KG1 (cell line): ENCODE results near the gene UCK2.
"Not testable (repeated sequence)": the region's sequence is repeated elsewhere in the genome, so short reads cannot be mapped to it uniquely, and the experiment has no call there.

Experiments used
- DNase-seq: peaks from one replicate; lab custom pipeline; 2025; lab: John Stamatoyannopoulos, UW

The UCK2 gene

DNA sequence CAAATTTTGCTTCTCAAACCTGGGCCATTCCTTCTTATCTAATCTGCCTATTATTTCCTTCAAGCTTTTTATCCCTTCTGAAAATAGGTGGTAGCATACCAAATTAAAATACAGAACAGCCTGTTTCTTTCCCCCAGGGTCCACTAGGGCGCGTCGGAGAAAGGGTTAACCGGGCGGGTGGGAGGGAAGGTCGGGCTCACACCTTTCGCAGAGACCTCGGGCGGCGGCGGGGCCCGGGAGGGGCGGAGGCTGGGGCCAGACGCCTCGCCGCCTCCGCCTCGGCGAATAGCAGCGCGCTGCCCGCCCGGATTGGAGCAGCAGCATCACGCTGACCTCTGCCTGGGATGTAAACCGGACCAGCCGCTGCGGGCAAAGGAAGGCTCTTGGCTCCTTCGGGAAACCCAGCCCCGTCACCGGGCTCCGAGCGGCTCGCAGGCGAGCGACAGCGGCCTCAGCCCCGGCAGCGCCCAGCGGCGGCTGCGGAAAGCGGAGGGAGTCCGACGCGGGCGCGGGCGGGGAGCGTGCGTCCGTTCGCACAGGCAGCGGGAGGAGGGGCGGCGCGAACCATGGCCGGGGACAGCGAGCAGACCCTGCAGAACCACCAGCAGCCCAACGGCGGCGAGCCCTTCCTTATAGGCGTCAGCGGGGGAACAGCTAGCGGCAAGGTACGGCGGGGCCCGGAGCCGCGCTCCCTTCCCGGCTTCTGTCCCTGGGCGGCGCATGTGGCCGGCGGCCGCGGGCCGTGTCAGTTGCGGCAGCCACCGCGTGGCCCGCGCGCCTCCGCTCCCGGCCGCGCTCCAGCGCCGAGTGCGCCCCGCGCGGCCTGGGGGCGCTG lies at the start of gene UCK2:
TSS of gene UCK2 (plus strand) at position 347 of the 835 bp plus-strand sequence. CDS start at position 567, 220 bp downstream.
- peak; percentile 67 for DNase-seq

DNA sequence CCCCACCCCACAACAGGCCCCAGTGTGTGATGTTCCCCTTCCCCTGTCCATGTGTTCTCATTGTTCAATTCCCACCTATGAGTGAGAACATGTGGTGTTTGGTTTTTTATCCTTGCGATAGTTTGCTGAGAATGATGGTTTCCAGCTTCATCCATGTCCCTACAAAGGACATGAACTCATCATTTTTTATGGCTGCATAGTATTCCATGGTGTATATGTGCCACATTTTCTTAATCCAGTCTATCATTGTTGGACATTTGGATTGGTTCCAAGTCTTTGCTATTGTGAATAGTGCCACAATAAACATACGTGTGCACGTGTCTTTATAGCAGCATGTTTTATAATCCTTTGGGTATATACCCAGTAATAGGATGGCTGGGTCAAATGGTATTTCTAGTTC lies 49.2 kb upstream of the UCK2 start:
- DNase-seq = not testable (repeated sequence)

DNA sequence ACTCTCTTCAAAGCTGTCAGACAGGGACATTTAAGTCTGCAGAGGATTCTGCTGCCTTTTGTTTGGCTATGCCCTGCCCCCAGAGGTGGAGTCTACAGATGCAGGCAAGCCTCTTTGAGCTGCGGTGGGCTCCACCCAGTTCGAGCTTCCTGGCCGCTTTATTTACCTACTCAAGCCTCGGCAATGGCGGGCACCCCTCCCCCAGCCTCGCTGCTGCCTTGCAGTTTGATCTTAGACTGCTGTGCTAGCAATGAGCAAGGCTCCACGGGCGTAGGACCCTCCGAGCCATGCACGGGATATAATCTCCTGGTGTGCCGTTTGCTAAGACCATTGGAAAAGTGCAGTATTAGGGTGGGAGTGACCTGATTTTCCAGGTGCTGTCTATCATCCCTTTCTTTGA lies 43.9 kb upstream of the UCK2 start:
- not testable (repeated sequence) for DNase-seq

DNA sequence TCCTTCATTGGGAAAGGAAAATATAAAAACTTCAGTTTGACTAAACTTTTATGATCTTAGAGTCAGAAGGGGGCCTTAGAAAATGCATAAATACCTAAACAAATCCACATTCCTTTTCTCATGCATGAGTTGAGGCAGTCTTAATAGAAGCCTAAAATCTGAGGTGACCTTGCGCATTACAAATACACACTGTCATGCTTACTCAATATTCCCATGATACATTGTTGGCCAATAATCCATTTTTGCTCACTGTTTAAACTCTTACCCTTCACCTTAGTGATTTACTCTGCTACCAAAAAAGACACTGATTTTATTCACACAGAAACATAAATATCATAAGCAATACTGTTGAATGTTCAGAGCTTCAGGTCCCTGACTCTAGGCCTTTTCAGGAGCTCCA lies 39.7 kb upstream of the UCK2 start:
- DNase-seq = no peak

DNA sequence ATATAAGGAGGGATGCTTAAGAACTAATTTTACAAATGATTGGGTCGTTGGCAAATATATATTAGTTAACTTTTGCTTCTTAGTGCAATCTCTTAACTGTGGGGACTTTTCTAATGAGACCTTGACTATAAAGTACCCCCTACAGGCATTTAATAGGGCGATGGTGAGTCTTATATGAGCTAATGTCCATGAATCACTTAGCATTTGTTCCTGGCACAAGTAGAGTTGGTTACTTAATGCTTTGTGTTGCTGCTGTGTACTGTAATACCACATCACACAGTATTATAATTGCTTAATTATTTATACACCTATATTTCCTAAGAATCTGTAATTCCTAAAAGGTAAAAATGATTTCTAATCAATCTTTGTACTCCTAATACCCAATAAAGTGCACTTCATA lies 33.5 kb upstream of the UCK2 start:
- no peak for DNase-seq

DNA sequence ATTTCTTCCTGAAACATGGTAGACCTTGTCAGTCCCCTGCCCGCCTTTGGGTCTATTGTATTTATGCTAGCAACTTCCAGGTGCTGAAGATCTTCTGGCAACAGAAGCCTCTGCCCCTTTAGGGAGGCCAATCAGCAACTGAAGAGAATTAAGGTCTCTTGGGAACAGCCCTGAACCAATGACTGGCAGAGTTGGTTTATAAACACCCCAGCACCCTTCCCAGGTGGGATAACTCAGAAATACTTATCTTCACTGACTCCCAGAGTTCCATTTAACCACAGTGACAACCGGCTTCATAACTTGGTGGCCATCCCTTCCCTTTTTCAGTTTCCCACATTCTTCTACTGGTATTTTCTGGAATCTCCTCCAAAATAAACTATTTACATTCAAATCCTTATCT lies 31.5 kb upstream of the UCK2 start:
- no peak for DNase-seq

DNA sequence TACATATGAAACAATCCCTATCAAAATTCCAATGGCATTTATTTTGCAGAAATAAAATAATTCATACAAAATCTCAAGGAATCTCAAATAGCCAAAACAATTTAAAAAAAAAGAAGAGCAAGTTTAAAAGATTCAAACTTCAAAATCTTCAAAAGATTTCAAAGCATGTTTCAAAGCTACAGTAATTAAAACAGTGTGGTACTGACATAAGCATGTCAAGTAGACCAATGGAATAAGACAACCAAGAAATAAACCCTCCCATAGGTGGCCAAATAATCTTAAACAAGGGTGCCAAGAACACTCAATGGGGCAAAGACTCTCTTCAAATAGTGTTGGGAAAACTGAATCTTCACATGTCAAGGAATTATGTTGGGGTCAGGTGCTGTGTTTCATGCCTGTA lies 28.0 kb upstream of the UCK2 start:
- no peak for DNase-seq

DNA sequence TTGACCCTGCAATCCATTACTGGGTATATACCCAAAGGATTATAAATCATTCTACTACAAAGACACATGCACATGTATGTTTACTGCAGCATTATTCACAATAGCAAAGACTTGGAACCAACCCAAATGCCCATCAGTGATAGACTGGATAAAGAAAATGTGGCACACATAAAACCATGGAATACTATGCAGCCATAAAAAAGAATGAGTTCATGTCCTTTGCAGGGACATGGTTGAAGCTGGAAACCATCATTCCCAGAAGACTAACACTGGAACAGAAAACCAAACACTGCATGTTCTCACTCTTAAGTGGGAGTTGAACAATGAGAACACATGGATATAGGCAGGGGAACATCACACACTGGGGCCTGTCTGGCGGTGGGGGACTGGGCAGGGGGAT lies 22.9 kb upstream of the UCK2 start:
- not testable (repeated sequence) for DNase-seq

DNA sequence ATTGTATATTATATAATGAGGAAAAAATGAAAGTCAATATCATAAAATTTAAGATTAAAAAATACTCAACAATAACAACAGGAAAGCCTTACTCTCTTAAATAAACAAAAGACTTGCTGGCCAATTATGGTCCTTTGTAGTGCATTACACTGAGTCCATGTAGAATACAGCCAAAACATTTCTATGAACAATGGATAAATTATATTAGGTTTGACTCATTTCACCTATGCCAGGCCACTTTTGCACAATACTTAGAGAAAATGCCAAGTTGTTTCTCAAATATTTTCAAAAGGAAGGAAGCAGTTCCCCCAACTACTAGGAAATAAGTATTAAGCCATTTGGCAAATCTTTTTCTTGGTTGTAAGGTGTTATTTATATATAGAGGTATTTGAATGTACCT lies 19.8 kb upstream of the UCK2 start:
- no peak for DNase-seq

DNA sequence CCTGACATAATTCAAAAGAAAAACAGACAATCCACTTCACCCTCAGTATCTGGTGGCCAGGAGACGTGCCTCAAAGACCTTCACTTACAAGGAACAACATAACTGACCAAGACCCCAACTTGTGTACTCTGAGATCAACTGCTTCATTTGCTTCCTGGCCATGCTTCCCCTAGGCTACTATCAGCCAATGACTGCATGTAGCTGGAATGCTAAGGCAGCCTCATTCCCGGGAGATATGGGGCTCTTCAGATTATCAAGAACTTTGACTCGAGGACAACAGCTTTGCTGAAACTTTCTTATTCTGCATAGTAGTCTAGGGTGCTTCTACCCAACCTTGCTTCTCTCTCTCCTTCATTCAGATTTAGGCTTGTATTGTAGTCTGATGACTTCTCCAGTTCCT lies 11.7 kb upstream of the UCK2 start:
- no peak for DNase-seq

DNA sequence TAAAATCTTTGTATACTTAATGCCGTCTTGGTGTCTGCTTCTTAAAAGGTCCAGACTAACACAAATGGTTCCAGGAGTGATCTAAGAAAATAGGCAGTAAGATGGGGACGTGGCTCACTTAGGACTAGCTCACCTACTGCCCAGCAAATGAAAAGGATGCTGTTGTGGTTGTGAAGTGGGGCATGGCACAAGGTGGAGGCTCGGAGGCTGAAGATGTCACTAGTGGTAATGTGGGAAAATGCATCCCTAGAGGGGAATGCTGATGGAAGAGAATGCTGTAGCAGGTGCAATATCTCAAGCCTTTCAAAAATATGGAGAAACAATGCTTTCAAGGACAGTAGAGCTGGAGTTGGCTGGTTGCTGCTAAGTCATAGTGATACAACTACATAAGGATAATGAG lies 11.3 kb upstream of the UCK2 start:
- DNase-seq = no peak

DNA sequence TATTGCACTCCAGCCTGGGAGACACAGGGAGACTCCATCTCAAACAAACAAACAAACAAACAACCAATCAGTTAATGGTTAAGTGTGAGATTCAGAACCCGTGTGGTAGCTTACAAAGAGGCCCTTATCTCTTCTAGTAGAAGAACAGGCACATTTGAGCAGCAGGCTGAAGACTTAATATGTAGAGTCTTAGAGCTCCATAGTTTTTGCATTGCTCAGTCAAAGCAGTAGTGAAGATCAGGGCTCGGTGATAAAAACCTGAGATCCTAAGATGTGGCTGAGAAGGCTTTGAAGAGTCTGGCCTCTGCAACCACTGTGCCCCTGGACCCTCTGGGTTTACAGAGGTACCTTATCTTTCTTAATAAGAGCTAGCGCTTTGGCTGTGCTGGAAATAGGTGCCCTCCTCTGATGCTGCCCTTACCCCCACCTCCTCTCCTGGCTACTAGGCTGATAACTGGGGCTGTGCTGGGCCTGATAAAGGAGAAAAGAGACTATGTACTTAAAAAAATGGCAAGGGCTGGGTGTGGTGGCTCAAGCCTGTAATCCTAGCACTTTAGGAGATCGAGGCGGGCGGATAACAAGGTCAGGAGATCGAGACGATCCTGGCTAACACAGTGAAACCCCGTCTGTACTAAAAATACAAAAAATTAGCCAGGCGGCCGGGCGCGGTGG lies 10.5 kb upstream of the UCK2 start:
- DNase-seq = no peak

DNA sequence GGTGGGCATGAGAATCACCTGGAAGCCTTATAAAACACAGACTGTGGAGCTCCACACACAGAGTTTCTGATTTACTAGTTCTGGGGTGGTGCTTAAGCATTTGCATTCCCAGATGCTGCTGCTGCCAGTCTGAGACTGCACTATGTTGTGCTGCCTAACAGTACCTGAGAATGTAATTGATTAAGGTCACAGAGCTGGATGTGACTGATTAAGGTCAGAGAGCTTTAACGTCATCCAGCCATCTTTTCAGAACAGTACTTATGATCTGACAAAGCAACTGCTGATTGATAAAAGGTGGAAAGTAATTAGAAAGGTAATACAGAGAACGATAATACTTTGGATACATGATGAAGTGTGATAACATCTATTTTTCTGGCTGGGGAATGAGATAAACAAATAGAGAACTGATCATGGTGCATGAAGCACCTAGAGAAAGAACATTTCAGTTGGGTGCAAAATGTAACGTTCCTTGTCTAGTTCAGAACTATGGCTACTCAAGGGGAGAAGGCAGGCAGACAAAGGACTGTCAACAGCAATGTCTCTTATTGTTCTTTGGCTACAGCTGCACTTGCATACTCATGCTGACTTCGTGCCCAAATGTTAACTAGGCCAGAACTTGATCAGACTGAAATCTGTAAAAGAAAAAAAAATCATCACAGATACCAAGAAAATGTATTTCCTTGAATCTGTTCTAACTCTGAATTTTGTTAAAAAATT lies 3.7 kb upstream of the UCK2 start:
- no peak for DNase-seq

DNA sequence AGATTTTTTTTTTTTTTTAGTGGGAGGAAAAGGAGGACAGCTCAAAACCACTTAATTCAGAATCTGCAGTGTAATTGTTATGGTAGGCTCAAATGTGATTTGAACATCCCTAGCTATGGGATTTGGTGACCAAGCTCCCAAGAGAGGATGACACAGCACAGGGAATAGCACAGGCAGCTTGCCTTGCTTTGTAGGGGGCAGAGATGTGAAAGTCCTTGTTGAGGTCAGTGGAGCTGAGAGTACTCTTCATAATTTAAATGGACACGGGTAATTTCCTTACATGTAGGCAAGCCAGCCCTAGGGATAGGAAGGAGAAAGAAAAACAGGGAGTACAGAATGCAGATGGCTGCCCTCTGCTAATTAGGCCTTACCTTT lies 3.2 kb upstream of the UCK2 start:
- no peak for DNase-seq

DNA sequence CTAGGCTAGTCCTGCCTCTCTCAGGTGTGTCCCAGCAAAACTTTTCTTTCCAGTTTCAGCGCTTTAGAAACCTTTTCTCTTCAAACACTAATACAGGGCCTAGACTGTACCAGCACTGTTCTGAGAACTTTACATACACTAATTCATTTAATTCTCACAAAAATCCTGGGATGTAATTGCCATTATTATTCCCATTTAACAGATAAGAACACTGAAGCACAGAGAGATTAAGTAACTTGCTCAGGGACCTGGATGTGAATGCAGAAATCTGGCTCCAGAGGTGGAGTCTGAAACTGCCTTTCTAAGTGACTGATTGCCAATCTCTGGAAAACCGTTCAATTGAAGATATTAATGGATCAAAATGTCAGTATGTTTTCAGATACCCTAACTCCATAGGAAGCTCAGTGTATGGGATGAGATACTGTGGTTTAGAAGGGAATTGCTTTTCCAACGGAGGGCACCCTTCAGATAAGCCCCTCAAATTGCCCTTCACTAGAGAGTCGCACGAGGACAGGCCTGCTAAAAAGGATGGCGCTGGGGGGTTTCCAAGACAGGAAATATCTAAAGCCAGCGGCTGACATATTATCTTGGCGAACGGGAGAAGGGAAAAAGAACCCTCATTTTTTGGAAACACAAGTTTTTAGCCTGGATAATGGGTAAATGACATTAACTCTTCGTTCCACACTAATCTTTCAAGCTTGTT lies 698 bp upstream of the UCK2 start:
- DNase-seq = no peak

DNA sequence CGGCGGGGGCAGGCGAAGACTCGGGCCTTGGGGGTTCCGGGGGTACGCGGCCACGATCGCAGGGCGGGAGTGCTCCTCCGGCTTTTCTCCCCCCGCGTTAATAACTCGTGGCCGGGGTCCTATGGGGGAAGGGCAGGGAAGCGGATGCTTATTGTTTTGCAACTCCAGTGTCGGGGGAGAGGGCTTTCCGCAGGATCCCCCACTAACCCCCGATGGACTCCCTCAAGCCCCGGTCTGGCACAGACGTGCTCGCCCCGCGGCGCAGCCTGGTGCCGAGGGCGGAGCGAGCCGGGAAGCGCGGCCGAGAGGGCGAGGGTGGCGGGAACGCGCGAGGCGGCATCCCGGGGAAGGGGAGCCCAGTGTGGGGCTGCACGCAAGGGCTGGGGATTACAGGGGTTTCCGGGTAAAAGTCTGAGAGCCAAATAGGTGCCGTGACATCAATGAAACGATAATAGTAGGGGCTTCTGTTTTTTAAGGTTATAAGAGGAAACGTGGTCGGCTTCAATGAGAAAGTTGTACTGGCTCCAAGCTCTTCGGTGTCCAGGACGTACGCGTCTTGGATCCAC lies 772 bp downstream of the UCK2 start:
- peak; percentile 75 for DNase-seq

DNA sequence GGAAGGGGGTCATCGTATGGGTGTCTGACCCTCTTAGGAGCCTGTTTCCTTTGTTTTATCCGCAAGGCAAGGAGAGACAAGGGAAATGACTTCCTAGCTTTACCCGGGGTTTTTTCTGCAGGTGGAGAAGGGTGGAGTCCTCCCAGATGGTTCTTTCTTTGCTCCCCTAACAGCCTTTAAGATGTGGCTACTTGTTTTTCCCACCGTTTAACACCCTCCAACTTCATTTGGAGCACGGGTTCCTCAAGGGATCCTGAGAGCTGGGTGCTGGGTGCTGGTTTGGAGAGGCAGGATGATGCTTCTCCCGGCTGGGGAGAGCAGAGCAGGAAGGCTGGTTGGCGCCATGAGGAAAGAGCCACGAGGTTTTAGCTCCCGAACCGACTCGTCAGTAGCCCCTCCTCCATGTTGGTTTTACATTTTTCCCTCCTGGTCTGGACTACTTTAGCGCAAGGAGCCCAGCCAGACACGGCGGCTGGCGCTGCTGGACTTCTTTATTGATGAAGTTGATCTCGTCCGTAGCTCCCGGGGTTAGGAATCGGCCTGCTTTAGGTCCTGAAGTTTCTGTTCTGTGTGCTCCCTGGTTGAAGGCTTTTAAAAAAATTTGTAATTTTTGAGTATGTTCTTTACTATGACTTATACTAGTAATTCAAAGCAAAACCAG lies 1.4 kb downstream of the UCK2 start:
- peak; percentile 66 for DNase-seq

DNA sequence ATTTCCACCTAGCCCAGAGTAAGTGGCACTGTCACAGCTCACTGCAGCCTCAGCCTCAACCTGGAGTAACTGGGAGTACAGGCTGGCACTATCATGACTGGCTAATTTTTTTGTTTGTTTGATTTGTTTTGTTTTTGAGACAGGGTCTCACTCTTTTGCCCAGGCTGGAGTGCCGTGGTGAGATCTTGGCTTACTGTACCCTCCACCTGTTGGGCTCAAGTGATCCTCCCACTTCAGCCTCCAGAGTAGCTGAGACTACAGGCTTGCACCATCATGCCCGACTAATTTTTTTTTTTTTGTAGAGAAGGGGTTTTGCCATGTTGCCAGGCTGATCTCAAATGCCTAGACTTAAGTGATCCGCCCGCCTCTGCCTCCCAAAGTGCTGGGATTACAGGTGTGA lies 2.5 kb downstream of the UCK2 start:
- no peak for DNase-seq

DNA sequence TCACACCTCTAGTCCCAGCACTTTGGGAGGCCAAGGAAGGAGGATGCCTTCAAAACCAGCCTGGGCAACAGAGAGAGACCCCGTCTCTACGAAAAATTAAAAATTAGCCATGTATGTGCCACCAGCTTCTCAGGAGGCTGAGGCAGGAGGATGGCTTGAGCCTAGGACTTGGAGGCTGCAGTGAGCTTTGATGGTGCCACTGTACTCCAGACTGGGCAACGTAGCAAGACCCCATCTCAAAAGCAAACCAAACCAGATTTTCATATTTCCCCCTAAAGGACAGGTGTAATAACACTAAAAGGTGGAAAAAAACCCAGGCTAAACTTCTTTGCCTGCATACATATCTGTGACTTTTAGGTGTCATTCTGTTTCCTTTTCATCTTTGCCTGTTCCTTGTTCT lies 3.7 kb downstream of the UCK2 start:
- DNase-seq = no peak

DNA sequence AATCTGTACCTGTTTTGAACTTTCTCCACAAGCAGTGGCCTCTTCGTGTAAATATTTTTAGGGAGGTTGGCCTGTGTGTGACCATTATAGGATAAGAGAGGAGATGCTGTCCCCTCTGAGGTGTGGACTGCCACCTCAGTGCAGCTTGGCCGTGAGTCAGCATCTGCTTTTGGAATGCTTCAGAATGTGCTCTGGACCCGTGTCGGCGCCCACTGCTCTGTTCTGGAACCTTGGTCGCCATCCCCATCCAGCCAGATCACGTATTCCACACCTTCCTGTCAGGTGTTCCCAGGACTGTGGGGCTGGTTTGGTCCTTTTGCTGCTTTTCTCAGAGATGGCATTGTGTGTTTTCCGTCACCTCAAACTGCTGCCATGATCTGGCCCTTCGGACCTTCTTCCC lies 5.5 kb downstream of the UCK2 start:
- DNase-seq = no peak

DNA sequence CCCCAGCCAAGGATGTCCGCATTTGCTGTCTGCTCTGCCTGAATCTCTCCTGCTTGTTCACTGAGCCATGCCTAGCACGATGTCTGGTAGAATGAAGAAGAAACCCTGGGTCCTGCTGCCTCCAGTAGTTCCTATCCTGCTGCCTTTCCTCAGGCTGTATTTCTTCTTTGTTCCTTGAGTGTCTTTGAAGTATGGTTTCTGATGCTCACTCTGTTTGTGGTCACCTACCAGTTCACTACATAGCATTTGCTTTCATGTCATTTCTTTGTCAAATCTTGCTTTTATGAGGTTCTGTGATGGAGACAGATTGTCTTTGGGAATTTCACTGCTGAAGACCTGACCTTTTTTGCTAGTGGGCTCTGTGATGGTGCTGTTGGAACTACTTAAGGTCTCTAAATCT lies 5.9 kb downstream of the UCK2 start:
- DNase-seq = no peak

DNA sequence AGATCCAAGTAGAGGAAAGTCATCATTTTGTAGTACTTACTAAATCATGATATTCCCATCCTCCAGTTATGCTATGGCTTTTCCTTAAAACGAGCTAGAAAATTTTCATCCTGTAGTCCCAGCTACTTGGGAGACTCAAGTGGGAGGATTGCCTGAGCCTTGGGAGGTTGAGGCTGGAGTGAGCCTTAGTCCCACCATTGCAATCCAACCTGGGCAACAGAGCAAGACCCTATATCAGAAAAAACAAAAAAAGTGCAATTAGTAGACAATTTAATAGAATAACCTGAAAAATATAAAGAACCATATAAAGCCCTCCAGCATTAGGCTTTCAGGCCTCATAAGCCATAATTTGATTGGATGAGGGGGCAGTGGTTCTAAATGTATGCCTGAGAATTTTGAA lies 6.8 kb downstream of the UCK2 start:
- no peak for DNase-seq
